ENCODE measurements around the gene SIRPD. TPM values are rescaled to one million over a fixed set of nuclear protein-coding genes. Genes with fewer than 3 reads are reported as not detected.

The SIRPD gene
- total RNA-seq, 1 donor from 2014 or later = not detected

Other genes starting within 250 kb of the SIRPD start
- 5.9 TPM for gene SDCBP2, start 228.6 kb downstream of the SIRPD start, total RNA-seq
- 242 TPM for gene FKBP1A, start 164.7 kb downstream of the SIRPD start, total RNA-seq
- 77.9 TPM for gene NSFL1C, start 90.9 kb downstream of the SIRPD start, total RNA-seq
- 8.2 TPM for gene SIRPB2, start 66.3 kb downstream of the SIRPD start, total RNA-seq
- gene SIRPB1, start 62.3 kb upstream of the SIRPD start, total RNA-seq = 6.6 TPM
- gene SIRPG, start 100.1 kb upstream of the SIRPD start, total RNA-seq = not detected

Data from sciatic nerve (tissue), 1 donor.